SU-DHL-6 (cell line): ENCODE data around the gene AKR1C8.
"Not testable (repeated sequence)": the region's sequence is repeated elsewhere in the genome, so short reads cannot be mapped to it uniquely, and the experiment has no call there.

Experiments used
- H2AFZ ChIP-seq: fragments of 200-600 bp; sonication (generic); 2 replicates; pipeline ENCODE4 v1.6.1; 2014; ENCODE audit warnings: low read depth, mild to moderate bottlenecking, moderate library complexity, mixed read lengths, antibody characterized with exemption, low read length; ENCODE audit not compliant: severe bottlenecking
- H3F3A ChIP-seq: fragments of 200-600 bp; shearing (Covaris generic); 2 replicates; pipeline ENCODE4 v1.6.0; 2016; ENCODE audit warnings: antibody characterized with exemption, mild to moderate bottlenecking; ENCODE audit not compliant: insufficient read depth
- H3K27ac ChIP-seq: fragments of 200-600 bp; sonication (generic); 2 replicates; pipeline ENCODE4 v1.5.1; 2016; ENCODE audit warnings: low read depth, mild to moderate bottlenecking, low read length, moderate library complexity, mixed read lengths
- H3K27me3 ChIP-seq: fragments of 200-600 bp; sonication (generic), shearing (Covaris generic); 2 replicates; pipeline ENCODE4 v1.6.0; 2014; ENCODE audit warnings: mild to moderate bottlenecking, low read length
- H3K36me3 ChIP-seq: fragments of 200-600 bp; sonication (generic); 2 replicates; pipeline ENCODE4 v1.6.1; 2014; ENCODE audit warnings: mild to moderate bottlenecking, low read length, mixed read lengths
- H3K4me2 ChIP-seq: fragments of 300-600, 200-600 bp; shearing (Covaris generic), sonication (generic); 2 replicates; pipeline ENCODE4 v1.6.0; 2014; ENCODE audit warnings: low read length, low read depth, mild to moderate bottlenecking; ENCODE audit not compliant: poor library complexity, severe bottlenecking
- H3K4me3 ChIP-seq: fragments of 200-600 bp; sonication (generic); 2 replicates; pipeline ENCODE4 v1.5.1; 2014; ENCODE audit warnings: antibody characterized with exemption, low read length, mild to moderate bottlenecking, mixed read lengths; ENCODE audit not compliant: insufficient read depth, poor library complexity, severe bottlenecking
- H3K79me2 ChIP-seq: fragments of 200-600 bp; sonication (generic); 2 replicates; pipeline ENCODE4 v1.6.1; 2014; ENCODE audit warnings: mild to moderate bottlenecking, low read length, moderate library complexity; ENCODE audit not compliant: insufficient read depth
- H3K9ac ChIP-seq: fragments of 200-600 bp; sonication (generic); 2 replicates; pipeline ENCODE4 v1.7.0; 2014; ENCODE audit warnings: mild to moderate bottlenecking, low read length
- H3K9me2 ChIP-seq: fragments of 200-600 bp; sonication (generic); replicated peaks from 2 replicates; pipeline ENCODE4 v1.6.1; 2014; ENCODE audit warnings: low read length; ENCODE audit not compliant: insufficient read depth
- H3K9me3 ChIP-seq: fragments of 200-600 bp; sonication (generic); 2 replicates; pipeline ENCODE4 v1.6.1; 2014; ENCODE audit warnings: low read length, mixed read lengths; ENCODE audit not compliant: insufficient read depth
- H4K20me1 ChIP-seq: fragments of 200-600 bp; sonication (generic); 2 replicates; pipeline ENCODE4 v1.6.1; 2014; ENCODE audit warnings: low read depth, mild to moderate bottlenecking, antibody characterized with exemption, low read length, moderate library complexity, mixed read lengths
- EZH2phosphoT487 ChIP-seq: fragments of 200-600 bp; sonication (generic), shearing (Covaris generic); conservative IDR thresholded peaks from 2 replicates; pipeline ENCODE4 v1.6.1; 2018; ENCODE audit warnings: mild to moderate bottlenecking, antibody characterized with exemption, low read length, moderate library complexity, mixed read lengths
- TF ChIP-seq, protein P1 (sequence below): fragments of 200-600 bp; sonication (generic); IDR thresholded peaks from one replicate; pipeline ENCODE4 v1.5.1; 2017; ENCODE audit warnings: antibody characterized with exemption, mild to moderate bottlenecking, low read length, moderate library complexity; ENCODE audit not compliant: insufficient read depth, poor library complexity, severe bottlenecking

Gene AKR1C8

DNA sequence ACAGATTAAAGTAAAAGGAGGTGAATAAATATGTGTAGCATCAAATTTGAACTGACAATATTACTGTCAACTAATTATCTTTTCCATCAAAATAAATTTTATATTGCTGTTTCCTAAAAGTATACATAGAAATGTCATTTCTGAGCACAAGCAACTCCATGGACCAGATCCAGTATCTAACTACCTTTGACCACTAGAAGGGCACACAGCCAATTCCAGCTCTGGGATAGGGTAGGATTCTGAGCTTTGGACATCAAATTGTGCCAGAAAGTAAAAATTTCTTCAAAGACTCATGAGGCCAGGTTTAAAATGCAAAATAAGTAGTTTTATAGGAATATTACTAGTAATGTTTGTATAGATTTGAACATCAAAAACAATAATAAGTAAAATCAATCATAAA is 61.1 kb downstream of the AKR1C8 start:
- Histone ChIP-seq H3K4me2 (no peak overlapping the region), H3K9me3 (no peaks in the 10 kb centered on the region; the same call in 1 of the 2 replicates), H3K27me3 (no peaks in the 10 kb centered on the region), H3K36me3 (no peaks in the 10 kb centered on the region), H3K9me2 (no peaks in the 10 kb centered on the region), H2AFZ (no peak overlapping the region), H4K20me1 (no peaks in the 10 kb centered on the region), H3K79me2 (no peaks in the 10 kb centered on the region), H3K9ac (no peak overlapping the region), H3F3A (no peaks in the 10 kb centered on the region), H3K27ac (no peak overlapping the region), H3K4me3 (no peak overlapping the region)
- TF ChIP-seq EZH2phosphoT487: no peak
- TF ChIP-seq, protein P1, sequence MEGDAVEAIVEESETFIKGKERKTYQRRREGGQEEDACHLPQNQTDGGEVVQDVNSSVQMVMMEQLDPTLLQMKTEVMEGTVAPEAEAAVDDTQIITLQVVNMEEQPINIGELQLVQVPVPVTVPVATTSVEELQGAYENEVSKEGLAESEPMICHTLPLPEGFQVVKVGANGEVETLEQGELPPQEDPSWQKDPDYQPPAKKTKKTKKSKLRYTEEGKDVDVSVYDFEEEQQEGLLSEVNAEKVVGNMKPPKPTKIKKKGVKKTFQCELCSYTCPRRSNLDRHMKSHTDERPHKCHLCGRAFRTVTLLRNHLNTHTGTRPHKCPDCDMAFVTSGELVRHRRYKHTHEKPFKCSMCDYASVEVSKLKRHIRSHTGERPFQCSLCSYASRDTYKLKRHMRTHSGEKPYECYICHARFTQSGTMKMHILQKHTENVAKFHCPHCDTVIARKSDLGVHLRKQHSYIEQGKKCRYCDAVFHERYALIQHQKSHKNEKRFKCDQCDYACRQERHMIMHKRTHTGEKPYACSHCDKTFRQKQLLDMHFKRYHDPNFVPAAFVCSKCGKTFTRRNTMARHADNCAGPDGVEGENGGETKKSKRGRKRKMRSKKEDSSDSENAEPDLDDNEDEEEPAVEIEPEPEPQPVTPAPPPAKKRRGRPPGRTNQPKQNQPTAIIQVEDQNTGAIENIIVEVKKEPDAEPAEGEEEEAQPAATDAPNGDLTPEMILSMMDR: no peak

DNA sequence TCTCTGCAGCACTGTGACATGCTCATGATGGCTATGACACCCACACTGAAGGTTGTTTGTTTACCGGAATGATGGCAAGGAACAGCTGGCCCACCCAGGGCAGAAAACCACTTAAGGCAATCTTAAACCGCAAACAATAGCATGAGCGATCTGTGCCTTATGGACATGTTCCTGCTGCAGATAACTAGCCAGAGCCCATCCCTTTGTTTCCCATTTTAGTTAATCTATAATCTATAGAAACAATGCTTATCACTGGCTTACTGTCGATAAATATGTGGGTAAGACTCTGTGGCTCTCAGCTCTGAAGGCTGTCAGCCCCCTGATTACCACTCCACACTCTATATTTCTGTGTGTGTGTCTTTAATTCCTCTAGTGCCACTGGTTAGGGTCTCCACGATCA is 65.0 kb downstream of the AKR1C8 start:
- not testable (repeated sequence) for H3K4me3 ChIP-seq, H3K36me3 ChIP-seq, H3K27ac ChIP-seq, H3K79me2 ChIP-seq, H3F3A ChIP-seq, H2AFZ ChIP-seq, H3K9ac ChIP-seq, H3K27me3 ChIP-seq, H3K4me2 ChIP-seq, H4K20me1 ChIP-seq, H3K9me3 ChIP-seq, H3K9me2 ChIP-seq

- no peak for TF ChIP-seq EZH2phosphoT487
- TF ChIP-seq, protein P1: no peak
- H3K9ac ChIP-seq: no peak overlapping the region
- H3F3A ChIP-seq: no peaks in the 10 kb centered on the region
- H3K36me3 ChIP-seq: no peaks in the 10 kb centered on the region
- H3K4me3 ChIP-seq: no peak overlapping the region
- no peaks in the 10 kb centered on the region for H3K27me3 ChIP-seq
- no peak overlapping the region for H3K4me2 ChIP-seq
- no peaks in the 10 kb centered on the region for H3K9me3 ChIP-seq
- H2AFZ ChIP-seq: no peak overlapping the region
- H3K9me2 ChIP-seq: no peaks in the 10 kb centered on the region
- no peaks in the 10 kb centered on the region for H4K20me1 ChIP-seq
- no peak overlapping the region for H3K27ac ChIP-seq
- H3K79me2 ChIP-seq: no peaks in the 10 kb centered on the region
Measured at GRCh38 chr10:5117026-5117425, 67.9 kb downstream of the AKR1C8 start.

- Histone ChIP-seq H3K4me2 (no peak overlapping the region), H3K9ac (no peak overlapping the region), H4K20me1 (no peaks in the 10 kb centered on the region), H2AFZ (no peak overlapping the region), H3K79me2 (no peaks in the 10 kb centered on the region), H3K4me3 (no peak overlapping the region), H3K36me3 (no peaks in the 10 kb centered on the region), H3K27me3 (no peaks in the 10 kb centered on the region), H3K9me3 (no peaks in the 10 kb centered on the region), H3F3A (no peaks in the 10 kb centered on the region), H3K9me2 (no peaks in the 10 kb centered on the region), H3K27ac (no peak overlapping the region)
- TF ChIP-seq, protein P1: no peak
- no peak for TF ChIP-seq EZH2phosphoT487
Measured at GRCh38 chr10:5116621-5117020, 68.3 kb downstream of the AKR1C8 start.

- not testable (repeated sequence) for H3K9ac ChIP-seq, H3K36me3 ChIP-seq, H3K27ac ChIP-seq, H3K4me2 ChIP-seq, H2AFZ ChIP-seq, H4K20me1 ChIP-seq, H3K4me3 ChIP-seq, H3F3A ChIP-seq, H3K9me2 ChIP-seq, H3K27me3 ChIP-seq, H3K9me3 ChIP-seq, H3K79me2 ChIP-seq
Measured at GRCh38 chr10:5109861-5110260, 75.1 kb downstream of the AKR1C8 start.
